GM19468 (cell line): ENCODE measurements around the gene PRR14.
"Not testable (repeated sequence)": the region's sequence is repeated elsewhere in the genome, so short reads cannot be mapped to it uniquely, and the experiment has no call there.

Experiments
- ATAC-seq: cut with Tn5 transposase; IDR thresholded peaks from one replicate; pipeline ENCODE4 v1.9.1; 2021; ENCODE audit warnings: mild to moderate bottlenecking, moderate library complexity, moderate number of reproducible peaks; ENCODE audit not compliant: unreplicated experiment; ENCODE audit errors: extremely low read depth

PRR14 gene

DNA sequence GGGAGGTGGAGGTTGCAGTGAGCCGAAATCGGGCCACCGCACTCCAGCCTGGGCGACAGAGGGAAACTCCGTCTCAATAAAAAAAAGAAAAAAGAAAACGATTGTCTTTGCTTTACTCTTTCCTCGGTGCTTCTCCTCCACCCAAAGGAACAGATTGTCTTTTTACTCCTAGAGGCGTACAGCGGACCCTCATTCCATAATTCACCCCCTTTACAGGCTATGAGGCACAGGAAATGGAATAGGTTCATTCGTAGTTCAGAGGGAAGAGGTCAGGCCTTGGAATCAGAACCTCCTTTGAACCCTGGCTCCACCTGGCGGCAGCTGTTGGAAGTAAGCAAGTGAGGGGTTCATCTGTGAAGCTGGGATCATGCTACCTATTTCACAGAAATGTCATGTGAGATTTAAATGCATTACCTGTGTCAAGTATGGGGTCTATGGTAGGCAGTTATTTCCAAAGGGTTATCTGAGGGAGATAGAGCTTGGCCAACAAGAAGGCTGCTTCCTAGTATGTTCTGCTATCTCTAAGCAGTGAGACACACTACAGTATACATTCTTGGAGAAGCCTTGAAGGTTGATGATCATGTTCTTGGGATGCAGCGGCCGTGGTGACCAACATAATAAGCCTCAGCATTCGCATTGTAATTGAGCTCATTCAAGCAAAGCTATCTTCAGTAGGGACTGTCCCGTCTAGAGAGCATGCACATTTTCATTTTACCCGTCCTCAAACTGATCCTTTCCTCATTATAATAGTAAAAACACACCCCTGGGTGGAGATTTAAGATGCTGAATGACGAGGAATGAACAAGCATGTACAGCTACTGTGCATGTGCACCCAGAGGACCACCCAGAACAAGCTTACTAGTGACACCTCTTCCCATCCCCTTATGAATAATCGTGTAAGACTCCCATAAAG lies 21.9 kb upstream of the PRR14 start:
- no peak for ATAC-seq

DNA sequence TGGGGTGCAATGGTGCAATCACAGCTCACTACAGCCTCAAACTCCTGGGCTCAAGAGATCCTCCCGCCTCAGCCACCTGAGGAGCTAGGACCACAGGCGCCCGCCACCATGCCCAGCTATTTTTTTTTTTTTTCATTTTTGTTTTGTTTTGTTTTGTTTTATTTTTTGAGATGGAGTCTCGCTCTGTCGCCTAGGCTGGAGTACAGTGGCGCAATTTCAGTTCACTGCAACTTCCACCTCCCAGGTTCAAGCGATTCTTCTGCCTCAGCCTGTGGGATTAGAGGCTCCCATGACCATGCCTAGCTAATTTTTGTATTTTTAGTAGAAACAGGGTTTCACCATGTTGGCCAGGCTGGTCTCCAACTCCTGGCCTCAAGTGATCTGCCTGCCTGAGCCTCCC lies 18.3 kb upstream of the PRR14 start:
- not testable (repeated sequence) for ATAC-seq

DNA sequence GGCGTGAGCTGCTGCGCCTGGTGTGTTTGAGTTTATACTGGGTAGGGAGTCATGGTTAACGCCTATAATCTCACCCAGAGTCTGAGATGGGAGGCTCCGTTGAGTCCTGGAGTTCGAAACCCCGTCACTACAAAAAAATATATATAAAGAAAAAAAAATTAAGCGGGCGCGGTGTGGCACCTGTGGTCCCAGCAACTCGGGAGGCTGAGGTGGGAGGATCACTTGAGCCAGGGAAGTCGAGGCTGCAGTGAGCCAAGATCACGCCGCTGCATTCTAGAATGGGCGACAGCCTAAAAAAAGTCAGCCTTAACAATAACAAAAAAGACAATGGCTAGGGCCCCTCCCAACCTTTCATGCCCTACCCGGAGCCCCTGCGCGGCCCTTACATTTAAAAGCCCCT lies 17.2 kb upstream of the PRR14 start:
- no peak for ATAC-seq

DNA sequence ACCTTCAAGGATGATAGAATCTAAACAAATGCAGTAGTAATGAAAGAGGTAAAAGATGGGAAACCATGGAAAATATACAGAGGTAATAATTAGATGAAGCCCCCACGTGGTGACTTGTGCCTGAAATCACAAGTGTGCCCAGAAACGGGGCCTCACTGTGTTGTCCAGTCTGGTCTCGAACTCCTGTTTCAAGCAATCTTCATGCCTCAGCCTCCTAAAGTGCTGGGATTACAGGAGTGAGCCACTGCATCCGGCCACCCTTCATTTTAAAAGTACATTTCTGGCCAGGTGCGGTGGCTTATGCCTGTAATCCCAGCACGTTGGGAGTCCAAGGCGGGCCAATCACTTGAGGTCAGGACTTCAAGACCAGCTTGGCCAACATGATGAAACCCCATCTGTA lies 14.2 kb upstream of the PRR14 start:
- no peak for ATAC-seq

DNA sequence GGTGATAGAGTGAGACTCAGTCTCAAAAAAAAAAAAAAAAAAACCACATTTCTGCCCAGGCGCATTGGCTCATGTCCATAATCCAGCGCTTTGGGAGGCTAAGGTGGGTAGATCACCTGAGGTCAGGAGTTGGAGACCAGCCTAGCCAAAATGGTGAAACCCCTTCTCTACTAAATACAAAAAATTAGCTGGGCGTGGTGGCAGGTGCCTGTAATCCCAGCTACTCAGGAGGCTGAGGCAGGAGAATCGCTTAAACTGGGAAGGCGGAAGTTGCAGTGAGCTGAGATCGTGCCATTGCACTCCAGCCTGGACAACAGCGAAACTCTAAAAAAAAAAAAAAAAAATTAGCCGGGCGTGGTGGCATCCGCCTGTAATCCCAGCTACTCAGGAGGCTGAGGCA lies 13.6 kb upstream of the PRR14 start:
- ATAC-seq: not testable (repeated sequence)

DNA sequence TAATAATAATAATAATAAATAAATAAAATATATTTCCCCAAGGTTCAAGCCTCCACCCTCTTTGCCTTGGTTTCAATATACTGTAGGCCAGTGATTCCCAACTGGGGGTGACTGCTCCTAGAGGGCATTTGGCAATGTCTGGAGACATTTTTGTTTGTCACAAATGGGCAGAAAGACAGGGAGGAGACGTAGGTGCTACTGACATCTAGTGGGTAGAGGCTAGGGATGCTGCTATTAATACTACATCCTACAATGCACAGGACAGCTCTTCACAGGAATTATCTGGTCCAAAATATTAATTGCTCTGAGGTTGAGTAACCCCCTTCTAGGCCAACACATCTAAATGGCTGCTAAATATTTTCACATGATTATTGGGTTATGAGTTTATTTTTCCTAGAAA lies 12.8 kb upstream of the PRR14 start:
- no peak for ATAC-seq

DNA sequence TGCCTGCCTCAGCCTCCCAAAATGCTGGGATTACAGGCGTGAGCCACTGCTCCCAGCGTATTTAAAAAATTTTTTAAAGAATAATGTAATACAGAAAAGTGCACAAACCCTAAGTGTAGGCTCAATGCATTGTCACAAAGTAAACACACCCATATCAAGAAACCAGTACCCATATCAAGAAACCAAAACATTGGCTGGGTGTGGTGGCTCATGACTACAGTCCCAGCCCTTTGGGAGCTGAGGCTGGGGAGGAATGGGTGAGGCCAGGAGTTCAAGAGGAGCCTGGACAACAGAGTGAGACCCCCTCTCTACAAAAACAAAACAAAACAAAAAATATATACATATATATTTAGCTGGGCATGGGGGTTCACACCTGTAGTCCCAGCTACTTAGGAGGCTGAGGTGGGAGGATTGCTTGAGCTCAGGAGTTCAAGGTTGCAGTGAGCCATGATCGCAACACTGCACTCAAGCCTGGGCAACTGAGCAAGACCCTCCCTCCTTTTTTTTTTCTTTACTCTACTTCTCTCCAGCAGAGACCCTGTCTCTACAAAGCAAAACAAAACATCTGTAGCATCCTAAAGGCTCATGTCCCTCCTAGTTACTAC lies 9.3 kb upstream of the PRR14 start:
- ATAC-seq: no peak

DNA sequence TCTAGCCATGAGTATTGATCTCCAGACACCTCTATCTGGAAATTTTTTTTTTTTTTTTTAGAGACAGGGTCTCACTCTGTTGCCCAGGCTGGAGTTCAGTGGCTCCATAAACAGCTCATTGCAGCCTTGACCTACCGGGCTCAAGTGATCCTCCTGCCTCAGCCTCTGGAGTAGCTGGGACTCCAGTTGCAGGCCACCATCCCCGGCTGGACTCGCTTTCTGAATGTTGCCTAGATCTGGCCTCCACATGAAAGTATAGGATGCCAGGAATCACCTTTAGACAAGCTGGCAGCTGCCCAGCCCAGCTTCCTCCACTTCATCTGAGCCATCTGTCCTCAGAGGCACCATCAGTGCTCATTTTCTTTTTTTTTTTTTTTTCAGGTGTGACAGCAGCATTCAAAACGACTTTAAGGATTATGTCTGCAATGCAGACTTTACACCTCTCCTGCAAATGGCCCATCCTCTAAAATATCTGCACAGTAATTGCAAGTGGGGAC lies 6.4 kb upstream of the PRR14 start:
- ATAC-seq: no peak

DNA sequence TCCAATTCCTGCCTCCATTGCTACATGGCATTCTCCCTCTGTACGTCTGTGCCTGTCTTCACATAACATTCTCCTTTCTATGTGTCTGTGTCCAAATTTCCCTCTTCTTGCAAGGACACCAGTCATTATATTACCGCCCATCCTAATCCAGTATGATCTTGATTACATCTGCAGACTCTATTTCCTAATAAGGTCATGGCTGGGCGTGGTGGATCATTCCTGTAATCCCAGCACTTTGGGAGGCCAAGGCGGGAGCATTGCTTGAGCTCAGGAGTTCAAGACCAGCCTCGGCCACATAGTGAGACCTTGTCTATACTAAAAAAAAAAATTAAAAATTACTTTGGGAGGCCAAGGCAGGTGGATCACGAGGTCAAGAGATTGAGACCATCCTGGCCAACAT lies 5.0 kb upstream of the PRR14 start:
- ATAC-seq: no peak

DNA sequence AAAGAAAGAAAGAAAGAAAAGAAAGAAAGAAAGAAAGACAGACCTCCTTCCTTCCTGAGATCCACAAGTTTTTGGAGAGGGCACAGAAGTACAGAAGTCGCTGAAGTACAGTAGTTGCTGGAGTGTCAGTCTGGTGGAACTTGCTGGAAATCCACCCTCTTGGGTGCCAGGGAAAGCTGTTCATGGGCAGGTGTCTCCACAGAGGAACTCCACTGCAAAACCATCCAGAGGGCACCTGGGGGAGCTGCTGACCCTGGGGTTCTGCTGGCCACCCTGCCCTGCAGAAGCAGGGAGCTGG lies 3.5 kb upstream of the PRR14 start:
- ATAC-seq: no peak

DNA sequence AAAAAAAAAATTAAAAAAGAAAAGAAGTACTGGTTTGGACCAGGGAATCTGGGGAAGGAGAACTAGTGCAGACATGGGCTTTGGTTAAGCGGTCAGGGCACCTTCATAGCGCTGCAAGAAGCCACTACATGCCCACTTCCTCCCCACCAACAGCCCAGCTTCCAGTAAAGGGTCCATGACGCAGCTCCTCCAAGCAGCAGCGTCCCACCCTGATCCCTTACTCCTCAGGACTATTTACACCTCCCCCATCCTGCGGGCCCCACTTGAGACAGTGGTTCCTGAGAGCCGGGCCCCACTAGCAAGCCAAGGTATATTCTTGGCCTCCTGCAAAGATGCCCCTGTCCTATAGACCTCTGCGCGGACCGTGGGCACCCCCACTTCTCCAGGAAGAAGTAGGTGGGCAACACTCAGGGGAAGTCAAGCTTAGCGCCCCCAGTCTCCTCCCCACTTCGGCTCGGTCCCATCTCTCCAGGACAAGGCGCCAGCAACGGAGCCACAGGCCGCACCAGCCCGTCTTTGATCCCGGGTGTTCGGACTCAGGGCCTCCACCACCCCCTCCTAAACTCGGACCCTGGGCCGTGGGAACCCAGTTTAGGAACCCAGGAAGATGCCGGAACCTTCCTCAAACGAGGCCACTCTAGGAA lies 913 bp upstream of the PRR14 start:
- no peak for ATAC-seq

DNA sequence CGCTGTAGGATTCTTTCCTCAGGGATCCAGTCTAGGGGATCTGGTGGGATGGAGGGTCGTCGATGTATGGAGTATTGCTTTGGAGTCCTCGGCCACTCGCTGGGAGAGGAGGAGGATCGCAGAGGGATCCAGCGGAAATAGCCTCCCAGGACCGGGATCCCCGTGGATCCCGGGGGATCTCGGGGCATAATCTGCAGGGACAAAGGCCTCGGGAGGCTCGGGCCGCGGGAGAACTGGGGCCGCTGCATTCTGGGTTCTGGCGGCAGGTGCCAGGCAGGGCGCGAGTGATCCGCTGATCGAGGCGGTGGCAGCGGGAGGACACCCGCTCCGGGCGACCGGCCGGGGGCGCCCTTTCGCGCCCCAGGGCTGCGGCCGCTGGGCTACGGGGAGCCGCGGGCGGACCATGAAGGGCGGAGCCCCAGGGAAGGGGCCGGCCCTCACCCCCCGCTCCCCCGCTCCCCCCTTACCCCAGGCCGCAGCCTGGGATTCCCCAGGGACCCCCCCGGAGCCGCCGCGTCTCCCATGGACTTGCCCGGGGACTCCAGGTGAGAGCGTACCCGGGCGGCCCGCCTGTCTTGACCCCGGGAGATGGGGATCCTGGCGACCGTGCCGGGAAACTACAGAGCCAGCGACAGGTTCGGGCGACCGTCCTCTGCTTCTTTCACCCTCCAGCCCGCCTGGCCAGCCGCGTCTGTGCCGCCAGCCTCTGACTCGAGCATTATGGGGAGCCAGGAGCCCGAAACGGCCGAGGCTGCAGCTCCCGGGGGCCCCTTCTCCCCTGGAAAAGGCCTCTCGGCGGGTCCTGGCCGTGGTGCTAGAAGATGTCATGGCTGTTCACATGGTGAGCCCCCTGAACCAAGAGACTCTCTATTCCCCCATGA lies 604 bp downstream of the PRR14 start:
- ATAC-seq: no peak

DNA sequence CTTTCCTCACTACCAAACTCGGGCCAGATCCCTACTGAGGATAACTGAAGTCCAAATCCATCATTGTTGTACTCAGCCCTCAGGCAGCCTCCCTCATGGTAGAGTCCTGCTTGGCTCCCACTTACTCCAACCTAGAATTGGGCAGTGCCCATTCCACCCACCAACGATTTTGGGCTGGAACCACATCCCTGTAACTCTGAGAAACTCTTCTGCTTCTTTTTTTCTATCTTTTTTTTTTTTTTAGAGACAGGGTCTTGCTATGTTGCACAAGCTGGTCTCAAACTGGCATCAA lies 1.2 kb downstream of the PRR14 start:
- no peak for ATAC-seq

DNA sequence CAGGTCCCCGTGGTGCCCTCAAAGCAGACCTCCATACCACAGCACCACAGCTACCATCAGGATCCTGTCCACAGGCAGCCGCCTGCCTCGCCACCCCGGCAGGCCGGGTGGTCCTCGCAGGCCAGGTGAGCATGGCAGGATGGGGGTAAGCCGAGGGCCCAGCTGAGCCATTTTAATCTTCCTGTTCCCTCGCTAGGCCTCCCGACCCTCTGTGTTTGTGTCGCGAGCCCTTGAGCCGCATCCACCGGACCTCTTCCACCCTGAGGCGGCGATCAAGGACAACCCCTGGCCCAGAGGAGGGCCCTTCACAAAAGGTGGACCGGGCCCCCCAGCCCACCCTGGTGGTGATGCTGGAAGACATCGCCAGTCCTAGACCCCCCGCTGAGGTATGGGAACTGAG lies 2.0 kb downstream of the PRR14 start:
- no peak for ATAC-seq

DNA sequence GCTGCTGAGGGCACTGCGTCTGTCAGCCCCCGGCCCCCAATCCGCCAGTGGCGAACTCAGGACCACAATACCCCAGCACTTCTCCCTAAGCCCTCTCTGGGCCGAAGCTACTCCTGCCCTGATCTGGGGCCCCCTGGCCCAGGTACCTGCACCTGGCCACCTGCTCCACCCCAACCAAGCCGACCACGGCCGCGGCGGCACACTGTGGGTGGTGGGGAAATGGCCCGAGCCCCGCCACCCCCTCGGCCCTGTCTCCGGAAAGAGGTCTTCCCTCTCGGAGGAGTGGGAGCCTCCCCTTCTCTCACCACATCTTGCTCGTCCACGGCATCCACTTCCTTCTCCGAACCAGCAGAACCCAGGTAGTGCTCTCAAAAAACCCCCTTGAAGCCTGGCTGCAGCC lies 4.1 kb downstream of the PRR14 start:
- no peak for ATAC-seq

DNA sequence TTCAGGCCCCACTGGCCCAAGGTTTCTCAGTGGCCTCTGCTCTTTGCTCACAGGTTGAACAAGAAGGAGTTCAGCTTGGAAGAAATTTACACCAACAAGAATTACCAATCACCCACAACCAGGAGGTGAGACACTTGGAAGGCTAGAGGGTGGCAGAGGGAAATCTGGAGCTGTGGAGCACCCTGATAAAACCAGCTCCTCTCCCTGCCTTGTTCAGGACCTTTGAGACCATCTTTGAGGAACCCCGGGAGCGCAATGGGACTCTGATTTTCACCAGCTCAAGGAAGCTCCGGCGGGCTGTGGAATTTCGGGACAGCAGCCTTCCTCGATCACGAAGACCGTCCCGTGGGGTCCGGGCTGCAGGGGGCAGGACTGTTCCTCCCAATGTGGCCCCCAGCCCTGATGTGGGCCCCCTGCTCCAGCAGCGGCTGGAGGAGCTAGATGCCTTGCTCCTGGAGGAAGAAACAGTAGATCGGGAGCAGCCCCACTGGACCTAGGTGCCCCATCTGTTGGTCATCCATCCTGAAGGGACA lies 5.1 kb downstream of the PRR14 start:
- ATAC-seq: no peak

DNA sequence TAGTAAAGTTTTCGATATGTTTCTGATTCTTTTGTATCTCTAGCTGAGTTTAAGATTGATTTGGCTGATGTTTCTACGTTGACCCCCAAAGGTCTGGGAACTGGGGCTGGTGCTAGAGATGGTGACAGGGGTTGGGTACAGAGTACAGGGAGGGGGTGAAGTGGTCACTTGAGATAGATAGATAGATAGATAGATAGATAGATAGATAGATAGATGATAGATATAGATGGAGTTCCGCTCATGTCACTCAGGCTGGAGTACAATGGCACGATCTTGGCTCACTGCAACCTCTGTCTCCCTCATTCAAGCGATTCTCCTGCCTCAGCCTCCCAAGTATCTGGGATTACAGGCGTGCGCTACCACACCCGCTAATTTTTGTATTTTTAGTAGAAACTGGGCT lies 5.6 kb downstream of the PRR14 start:
- no peak for ATAC-seq

DNA sequence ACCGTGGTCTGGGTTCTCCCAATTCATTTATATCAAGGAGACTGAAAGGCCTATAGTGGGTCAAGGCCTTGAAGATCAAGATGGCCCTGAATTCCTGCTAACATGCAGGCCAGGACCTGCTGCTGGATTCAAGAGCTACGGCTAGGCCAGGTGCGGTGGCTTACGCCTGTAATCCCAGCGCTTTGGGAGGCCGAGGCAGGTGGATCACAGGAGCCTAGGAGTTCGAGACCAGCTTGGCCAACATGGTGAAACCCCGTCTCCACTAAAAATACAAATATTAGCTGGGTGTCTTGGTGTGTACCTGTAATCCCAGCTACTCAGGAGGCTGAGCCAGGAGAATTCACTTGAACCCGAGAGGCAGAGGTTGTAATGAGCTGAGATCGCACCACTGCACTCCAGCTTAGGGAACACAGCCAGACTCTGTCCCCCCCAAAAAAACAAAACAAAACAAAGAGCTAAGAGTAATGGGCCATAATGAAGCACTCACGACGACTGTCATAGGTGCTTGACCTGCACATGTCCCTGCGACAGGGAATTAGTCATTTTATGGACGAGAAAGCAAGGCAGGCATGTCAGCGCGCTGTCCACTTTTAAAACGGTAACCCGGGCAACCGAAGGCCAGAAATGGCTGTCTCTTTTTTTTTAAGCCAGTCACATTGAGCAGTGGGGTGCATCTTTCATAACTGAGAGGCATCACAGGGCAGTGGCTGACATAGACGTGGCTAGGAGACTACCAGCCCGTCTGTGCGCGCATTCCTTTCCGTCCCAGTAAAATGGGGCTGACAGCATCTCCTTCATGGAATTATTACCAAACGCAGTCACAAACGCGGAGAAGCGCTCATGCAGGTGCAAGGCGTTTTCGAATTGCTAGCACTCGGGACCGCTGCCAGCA lies 6.5 kb downstream of the PRR14 start:
- no peak for ATAC-seq
